HG02678 (cell line): ENCODE results near the gene LAYN.

Experiments used
- ATAC-seq: cut with Tn5 transposase; IDR thresholded peaks from one replicate; pipeline ENCODE4 v1.9.1; 2021; ENCODE audit warnings: mild to moderate bottlenecking, moderate library complexity; ENCODE audit not compliant: unreplicated experiment

LAYN gene, protein sequence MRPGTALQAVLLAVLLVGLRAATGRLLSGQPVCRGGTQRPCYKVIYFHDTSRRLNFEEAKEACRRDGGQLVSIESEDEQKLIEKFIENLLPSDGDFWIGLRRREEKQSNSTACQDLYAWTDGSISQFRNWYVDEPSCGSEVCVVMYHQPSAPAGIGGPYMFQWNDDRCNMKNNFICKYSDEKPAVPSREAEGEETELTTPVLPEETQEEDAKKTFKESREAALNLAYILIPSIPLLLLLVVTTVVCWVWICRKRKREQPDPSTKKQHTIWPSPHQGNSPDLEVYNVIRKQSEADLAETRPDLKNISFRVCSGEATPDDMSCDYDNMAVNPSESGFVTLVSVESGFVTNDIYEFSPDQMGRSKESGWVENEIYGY

DNA sequence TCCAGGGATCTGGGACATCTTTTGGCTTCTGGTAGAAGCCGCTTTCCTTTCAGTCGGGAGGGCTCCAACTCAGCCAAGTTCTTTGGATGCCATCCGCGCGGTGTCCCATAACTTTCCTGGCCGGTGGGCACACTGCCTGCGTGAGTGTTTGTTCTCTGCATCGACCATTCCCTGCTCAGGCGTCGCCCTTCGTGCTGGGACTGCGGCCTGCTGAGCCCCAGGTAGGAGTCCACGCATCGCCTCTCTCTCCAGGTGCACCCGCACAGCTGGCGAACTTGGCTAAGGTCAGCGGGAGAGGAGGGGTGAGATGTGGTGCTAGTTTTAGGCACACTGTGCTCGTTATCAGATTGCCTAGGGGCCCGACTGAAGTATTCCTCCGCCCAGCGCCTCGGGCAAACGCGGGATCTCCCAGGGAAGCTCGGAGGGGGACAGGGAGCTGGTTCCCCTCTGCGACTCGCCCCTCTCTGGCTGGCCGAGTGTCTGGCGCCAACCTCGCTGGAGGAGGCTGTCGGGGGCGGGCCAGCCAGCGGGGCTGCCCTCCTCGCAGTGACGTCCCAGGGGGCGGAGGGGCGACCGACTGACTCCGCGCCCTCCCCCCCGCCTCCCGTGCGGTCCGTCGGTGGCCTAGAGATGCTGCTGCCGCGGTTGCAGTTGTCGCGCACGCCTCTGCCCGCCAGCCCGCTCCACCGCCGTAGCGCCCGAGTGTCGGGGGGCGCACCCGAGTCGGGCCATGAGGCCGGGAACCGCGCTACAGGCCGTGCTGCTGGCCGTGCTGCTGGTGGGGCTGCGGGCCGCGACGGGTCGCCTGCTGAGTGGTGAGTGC lies at the start of gene LAYN:
Gene LAYN, plus strand, starts transcription at position 607 of the 823 bp plus-strand sequence. Its CDS starts 124 bp downstream, at position 731.
- no peak for ATAC-seq

DNA sequence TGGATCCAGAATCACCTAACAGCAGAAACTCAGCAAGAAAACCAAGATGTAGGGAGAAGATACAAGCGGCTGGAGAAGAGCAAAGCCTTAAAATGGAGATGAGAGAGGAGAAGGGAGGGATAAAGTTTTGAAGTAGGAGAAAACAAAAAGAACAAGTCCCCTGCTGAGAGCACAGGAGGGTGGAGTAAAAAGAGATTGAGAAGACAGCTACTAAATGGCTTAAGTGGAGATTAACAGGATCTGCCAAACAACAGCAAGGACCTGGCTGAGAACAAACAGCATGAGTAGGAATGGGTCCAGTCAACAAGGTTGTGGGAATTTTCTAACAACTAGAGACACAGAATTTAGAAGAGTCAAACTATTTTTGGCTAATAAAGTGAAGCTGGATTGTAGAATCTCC lies 46.5 kb upstream of the LAYN start:
- no peak for ATAC-seq

DNA sequence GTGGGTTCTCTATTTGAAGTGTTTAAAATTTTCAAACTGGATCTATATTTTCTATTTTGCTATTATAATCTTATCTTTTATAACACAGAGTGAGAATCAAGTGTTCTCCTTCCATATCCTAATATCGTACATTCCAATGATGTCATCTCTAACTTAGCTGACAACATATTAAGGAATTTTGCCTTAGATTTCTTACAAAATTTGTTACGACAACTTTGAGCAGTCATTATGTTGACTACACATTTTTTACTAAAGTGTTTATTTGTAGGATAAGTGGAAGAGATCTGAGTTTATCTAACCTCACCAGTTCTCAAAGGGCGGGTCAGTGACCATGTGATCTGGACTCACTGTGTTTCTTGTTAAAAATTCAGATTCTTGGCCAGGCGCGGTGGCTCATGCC lies 41.0 kb upstream of the LAYN start:
- no peak for ATAC-seq

DNA sequence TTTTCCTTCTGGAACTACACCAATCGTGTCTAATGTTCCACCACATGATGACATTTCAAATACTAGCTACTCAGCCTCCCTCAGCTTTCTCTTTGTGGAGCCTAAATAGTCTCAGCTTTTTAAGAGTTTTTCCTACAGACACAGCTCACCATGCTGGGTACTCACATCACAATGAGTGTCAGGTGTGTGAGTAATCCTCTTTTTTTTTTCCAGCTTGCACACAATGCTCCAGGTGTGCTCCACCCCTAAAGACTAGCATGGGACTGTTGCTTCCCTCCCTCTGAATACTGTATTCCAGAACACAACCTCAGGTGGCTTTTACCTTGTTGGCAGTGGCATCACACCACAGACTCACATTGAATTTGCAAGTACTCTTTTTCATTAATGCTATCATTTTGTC lies 40.0 kb upstream of the LAYN start:
- ATAC-seq = no peak

DNA sequence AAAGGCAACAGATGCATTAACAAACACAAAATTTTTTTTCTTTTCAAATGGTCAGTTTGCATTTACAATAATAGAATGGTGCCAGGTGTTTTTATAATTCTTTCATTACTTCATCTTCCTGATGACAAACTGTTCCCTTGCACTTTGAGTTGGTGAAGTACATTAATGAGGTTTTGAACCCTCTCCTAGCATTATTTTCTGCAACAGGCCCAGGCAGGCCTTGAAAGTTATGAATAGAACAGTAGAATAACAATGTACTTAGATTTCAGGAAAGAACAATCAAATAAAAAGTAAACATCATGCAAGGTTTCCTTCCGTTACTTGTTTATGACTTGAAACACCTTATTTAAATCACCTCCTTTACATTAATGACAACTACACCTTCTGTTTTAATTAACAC lies 37.9 kb upstream of the LAYN start:
- ATAC-seq = no peak

DNA sequence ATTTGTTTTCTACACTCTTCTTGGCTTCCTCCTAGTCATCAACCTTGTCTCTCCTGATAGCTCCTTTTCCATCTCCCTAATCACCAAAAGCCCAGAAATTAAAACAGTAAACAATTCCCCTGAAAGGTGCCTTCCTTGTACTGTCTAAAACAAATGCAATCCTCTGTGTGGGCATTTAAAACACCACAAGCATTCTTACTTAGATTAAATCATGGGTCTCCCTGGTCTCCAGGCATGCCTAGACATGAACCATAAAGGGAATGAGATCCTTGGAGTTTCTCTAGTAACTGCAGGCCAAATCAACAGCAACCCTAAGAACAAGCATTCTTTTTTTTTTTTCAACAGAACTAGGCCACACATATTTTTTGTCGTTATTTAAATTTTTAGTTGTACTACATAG lies 30.2 kb upstream of the LAYN start:
- ATAC-seq = no peak

DNA sequence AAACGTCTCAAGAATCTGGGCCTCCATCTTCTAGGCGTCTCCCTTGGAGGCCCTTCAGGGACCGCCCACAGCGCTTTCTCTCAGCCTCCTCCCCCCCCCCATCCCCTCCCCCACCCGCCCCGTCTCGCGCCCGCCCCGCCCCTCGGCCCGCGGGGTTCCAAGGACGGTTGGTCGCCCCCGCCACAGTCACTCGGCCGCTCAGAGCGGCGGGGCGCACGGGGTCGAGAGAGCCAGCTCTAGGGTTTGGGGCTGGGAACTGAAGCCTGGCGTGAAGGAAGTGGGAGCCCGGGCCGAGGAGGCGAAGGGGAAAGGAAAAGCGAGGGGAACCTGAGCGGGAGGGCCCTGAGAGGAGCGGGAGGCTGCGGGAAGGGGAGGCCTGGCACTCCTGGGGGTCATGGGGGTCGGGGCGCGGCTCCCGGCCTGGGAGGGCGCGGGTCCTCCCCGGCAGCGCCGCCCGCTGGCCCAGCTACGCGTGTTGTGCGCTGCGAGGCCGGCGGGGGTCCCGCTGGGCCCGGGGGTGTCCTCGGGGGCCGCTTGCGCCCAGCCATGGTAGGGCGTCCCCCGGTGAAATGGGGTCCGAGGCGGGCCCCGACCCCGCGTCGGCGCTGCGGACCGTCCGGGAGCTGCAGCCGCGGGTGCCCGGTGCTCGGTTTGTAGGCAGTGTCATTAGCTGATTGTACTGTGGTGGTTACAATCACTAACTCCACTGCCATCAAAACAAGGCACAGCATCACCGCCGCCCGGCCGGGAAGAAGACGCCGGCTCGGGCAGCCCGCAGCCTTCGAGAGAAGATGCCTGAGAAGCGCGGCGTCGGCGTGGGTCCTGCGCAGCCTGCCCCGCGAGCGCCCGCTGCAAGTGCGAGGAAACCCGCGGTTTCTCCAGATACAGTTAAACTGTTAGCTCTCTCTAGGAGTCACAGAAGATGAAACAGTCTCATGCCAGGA lies 28.0 kb upstream of the LAYN start, which contains the start of gene BTG4:
Gene BTG4, minus strand, starts transcription at position 91 of the 944 bp plus-strand sequence. CDS start 13,610 bp downstream, outside the sequence.
- ATAC-seq = no peak

DNA sequence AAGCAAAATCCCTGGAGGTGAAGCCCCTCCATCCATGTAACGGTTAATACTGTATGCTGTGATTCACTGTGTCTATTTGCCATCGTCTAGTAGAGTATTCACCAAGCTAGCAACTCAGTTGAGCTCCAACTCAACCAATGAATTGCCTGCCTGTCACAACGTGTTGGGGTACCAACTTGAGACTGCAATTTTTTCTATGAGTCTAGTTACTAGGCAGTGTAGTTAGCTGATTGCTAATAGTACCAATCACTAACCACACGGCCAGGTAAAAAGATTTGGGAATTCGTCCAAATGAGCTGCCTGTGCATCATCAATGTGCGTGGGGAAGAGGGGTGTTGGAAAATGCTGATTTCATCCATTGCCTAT lies 27.3 kb upstream of the LAYN start:
- no peak for ATAC-seq

DNA sequence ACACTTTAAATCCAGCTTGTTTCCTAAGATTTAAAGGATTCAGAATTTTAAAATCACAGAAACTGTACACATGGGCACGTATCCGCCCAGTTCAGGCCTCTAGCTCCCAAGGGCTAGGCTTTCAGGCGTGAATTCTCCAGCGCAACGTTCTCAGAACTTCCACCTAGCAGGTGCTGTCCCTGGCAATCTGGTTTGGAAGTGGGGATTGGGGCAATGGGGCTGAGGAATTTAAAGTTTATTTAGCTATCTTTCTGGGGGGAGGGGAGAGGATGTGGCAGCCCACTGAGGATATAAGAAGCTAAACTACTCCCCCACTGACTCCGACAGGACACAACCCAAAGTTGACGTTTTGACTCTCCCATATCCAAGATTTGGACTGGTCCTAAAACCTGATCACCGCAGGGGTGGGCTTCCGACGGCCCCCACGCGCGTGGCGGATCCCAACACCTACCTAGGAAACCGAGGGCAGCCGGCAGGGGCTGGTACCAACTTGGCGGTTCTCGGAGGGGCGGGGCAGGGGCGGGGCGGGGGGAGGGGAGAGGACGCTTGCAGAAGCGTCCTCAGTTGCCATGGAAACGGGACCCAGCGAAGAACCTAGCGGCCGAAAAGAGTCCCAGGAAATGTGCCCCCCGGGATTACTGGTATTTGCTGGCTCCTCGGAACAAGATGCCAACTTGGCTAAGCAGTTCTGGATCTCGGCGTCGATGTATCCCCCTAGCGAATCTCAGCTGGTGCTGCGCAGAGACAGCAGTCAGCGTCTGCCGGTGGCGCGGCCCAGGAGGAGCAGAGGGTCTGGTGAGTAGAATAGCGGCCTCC lies 26.1 kb upstream of the LAYN start, which contains the start of gene HOATZ:
Gene HOATZ, plus strand, starts transcription at position 563 of the 816 bp plus-strand sequence. Its CDS starts 7 bp downstream, at position 570.
- ATAC-seq = no peak

DNA sequence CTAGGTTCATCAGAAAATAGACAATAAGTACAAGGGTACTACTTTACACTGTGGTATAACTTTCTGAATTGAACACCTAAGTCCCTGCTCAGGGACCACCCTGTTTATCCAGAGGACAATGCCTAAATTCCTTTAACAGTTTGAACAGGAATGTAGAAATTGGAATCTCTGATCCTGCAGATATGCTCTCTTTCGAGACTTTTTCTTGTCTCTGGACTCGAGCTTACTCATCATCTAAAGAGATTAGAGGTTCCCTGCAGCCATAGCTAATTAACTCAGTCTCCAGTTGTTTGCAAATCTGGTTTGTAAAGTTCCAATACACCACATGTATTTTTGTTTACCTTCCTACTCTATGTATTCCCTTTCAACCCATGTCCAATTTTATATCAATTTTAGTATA lies 24.9 kb upstream of the LAYN start:
- ATAC-seq = no peak

DNA sequence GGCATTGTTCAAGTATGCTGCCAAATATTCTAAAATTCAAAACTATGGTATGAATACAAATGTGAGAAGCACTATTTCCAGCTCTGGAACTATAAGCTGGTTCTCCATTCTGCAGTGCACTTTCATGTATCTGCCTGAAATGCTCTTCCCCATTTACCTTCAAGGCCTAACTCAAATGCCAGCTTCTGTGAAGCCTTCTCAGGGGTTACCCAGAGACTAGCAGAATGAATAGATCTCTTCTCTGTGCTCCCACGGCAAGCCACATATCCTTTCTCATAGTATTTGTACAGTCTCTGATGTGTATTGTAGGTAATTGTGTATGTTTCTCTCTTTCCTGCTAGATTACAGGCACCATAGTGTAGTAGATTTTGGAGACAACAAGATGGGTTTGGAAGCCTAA lies 21.9 kb upstream of the LAYN start:
- no peak for ATAC-seq

DNA sequence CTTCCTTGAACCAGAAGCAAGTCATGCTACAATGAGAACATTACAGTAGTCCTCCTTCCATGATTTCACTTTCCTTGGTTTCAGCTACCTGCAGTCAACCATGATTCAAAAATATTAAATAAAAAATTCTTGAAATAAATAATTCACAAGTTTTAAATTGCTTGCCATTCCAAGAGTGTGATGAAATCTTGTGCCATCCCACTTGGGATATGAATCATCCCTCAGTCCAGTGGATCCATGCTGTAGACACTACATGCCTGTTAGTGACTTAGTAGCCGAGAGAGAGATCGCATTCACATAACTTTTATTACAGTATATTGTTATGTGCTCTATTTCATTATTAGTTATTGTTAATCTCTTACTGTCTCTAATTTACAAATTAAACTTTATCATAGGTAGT lies 20.0 kb upstream of the LAYN start:
- ATAC-seq = no peak

DNA sequence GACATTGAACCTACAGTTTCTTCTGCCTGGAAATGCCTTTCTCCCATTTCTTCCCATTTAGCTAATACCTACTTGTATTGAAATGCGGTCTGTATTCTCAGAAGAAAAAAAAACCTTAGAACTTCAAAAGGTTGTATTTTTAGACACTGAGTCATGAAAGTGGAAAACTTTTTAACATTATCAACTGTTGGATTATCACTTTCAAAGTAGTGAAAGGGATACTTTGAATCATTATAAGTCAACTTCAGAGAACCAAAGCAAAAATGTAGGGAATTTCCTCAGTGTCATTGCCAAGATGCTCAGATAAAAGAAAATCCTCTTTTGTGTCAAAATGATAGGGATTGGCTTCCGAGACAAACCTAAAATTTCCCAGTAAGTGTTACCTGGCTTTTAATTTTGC lies 19.4 kb upstream of the LAYN start:
- no peak for ATAC-seq

DNA sequence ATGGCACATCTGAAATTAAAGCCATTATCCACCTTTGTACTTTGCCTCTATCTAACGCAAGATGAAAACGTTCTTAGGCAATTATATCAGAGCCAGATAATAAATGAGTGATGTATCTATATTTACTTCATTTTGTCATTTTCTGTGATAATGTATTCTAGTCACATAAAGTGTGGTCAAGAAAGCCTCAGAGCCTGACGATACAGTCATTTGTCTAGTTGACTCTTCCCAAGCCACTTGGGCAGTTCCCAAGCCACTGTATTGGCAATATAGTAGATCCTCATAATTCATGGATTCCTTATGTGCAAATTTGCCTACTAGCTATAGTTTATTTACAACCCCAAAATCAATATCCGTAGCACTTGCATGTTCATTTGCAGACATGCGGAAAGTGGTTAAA lies 18.1 kb upstream of the LAYN start:
- ATAC-seq = no peak

DNA sequence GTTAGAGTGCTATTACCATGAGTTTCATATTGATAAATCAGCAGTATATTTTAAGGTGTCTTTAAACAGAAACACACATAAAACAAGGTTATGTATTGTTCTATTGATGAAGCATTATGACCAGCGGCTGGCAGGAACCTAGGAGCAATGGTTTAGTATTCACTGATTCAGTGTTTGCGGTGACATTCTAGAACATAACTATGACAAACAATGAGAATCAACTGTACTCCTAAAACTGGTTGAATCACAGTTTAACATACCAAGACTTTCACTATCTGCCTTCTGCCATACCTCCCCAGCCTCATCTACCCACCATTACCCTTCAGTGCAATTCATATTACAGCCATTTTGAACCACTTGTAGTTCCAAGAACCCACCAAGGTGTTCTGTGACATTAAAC lies 17.2 kb upstream of the LAYN start:
- no peak for ATAC-seq

DNA sequence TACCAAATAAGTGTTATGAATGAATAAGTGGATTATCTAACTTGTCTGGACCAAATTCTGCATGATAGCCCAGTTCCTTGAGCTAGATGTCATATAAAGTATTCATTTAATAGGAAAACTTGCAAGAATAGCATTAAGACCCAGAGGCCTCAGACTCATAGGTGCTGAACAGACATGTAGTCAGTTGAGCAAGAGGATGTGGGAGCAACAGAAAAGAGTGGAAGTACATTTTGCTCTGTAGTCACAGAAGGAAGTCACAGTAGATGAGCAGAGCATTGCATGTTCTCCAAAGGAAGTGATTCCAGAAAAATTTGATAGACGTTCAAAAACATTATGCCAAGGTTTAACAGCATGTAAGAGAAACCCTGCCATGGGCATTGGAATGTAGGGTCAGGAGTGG lies 16.5 kb upstream of the LAYN start:
- ATAC-seq = no peak

DNA sequence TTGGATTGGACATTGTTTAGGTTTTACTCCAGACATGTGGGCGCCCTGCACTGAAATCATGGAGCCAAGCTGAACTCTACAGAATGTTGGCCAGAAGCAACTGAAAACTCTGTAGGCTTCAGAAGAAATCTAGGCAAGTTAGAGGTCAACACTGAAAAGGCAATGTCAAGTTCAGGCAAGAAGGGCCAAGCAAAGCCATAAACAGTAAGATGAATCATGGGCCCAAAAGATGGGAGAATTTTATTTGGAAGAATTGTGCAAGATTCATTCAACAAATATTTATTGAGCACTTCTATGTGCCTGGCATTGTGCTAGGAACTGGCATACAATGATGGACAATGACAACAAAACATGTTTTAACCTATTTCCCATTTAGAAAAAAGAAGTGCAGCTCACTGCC lies 15.1 kb upstream of the LAYN start:
- no peak for ATAC-seq

DNA sequence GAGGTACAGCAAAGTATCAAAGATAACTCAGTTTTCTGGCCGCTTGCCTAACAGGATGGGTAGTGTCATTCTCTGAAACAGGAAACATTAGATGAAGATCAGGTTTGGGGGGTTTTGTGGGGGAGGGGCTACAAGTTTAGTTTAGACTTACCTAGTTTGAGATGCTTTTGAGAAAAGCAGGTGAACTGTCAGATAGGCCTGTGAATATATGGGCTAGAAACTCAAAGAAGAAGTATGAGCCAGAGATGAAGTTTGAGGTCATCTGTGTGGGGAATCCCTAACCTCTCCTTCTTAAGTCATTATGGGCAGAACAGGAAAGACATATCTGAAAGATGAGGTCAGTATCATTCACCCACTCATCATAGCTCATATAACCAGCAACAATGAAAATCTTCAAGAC lies 14.0 kb upstream of the LAYN start:
- no peak for ATAC-seq

DNA sequence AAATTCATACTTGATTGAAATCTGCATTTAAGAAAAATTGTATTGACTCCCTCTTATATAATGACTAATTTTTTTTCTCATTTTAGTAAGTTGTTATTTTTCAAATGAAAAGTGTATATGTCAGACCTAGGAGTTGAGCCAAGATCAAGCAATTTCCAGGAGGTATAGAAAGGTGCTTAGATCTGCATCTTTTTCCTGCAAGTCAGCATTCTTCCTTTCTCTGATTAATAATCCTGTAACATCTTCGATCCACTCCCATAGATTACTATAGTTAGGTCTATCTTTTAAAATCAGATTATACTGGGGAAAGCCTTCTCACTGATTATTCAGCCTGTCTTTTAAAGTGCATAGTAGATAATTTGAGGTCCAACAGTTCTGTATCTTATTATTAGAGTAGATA lies 13.2 kb upstream of the LAYN start:
- no peak for ATAC-seq

DNA sequence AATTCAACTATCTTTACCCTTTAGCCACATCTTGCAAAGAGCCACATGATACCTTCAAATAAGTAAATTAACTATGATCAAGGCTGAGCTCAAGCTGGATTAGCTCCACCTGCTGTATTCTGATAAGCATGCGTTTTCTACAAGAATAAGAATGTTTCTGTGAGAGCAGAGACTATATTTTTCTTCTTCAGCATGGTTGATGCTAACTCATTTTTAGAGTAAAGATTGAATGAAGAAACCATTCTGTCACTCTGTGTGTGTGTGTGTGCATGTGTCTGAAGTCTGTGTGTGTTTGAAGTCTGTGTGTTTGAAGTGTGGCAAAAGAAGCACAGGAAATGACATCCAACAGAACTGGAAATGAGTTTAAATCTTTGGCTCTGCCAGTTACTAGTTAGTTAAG lies 12.0 kb upstream of the LAYN start:
- ATAC-seq = no peak
